H7 (cell line): ENCODE measurements around the gene PBXIP1. TPM values are rescaled to one million over a fixed set of nuclear protein-coding genes. Genes with fewer than 3 reads are reported as not detected.

ENCODE experiments used
- DNase-seq: peaks from one replicate; pipeline ENCODE4 v3.0.0; 2012
- H3K27me3 ChIP-seq: 2 replicates; pipeline ENCODE4 v1.6.0; 2011; ENCODE audit warnings: mild to moderate bottlenecking, low read length; ENCODE audit not compliant: control insufficient read depth, insufficient read depth
- H3K36me3 ChIP-seq: replicated peaks from 2 replicates; pipeline ENCODE4 v1.5.1; 2011; ENCODE audit warnings: low read length; ENCODE audit not compliant: control insufficient read depth, insufficient read depth
- H3K4me3 ChIP-seq: 2 replicates; pipeline ENCODE4 v1.5.1; 2011; ENCODE audit warnings: low read depth, mild to moderate bottlenecking, control low read depth, low read length, moderate library complexity; ENCODE audit not compliant: insufficient read depth
- total RNA-seq: library from RNA; depleted of rRNA; stranded (reverse); fragments of >200 nt; shearing (Covaris generic); gene quantifications from 2 replicates; pipeline ENCODE4 v1.2.3, GENCODE V29; 2014

PBXIP1 gene
- total RNA-seq, 1 experiment from 2014 or later, result 43.6 TPM

GRCh38 chr1:154959426-154959780, 3.5 kb upstream of the PBXIP1 start:
- Histone ChIP-seq H3K27me3 (no peaks in the 10 kb centered on the region), H3K36me3 (peaks cover 14% of the 10 kb centered on the region), H3K4me3 (no peak overlapping the region)
- no peak for DNase-seq

DNA sequence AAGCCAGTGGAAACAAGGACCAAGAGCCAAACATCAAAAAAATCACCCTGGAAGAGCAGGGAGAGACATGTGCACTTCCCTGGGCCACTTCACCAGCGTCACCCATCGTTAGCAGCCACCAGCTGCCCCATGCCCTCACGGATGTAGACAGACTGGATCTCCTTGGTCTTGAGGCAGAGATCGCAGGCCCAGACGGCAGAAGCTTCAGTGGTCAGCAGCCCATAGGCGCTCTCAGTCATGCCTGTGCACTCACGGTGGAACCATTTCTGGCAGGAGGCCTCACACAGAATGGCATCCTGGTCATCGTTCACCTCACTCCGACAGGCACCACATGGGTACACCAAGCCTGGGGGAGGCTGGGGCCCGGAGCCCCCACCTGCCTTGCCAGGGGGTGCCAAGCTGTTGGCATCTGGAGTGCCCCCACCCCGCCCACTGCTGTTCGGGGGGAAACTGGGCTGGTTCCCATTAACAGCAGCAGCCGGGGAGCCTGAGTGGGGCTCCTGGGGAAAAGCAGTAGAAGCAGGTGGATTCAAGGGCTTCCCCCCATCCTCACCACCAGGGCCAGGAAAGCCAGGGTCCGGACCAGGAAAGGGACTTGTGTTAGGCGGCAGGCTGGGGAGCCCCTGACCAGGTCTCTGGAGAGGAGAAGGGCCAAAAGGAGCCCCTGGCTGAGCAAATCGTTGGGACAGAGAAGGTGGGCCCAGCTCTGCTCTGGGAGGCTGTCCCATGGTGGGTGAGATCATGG, 3.0 kb upstream of the PBXIP1 start:
- no peak for DNase-seq
- no peaks in the 10 kb centered on the region for H3K27me3 ChIP-seq
- H3K36me3 ChIP-seq, result peaks cover 12% of the 10 kb centered on the region
- no peak overlapping the region for H3K4me3 ChIP-seq

- no peaks in the 10 kb centered on the region for H3K27me3 ChIP-seq
Measured at GRCh38 chr1:154958036-154958435, 2.1 kb upstream of the PBXIP1 start.

GRCh38 chr1:154957091-154957657, 1.3 kb upstream of the PBXIP1 start:
- Histone ChIP-seq H3K4me3 (no peak overlapping the region), H3K36me3 (peaks cover 6% of the 10 kb centered on the region), H3K27me3 (no peaks in the 10 kb centered on the region)
- no peak for DNase-seq

More at GRCh38 chr1:154958036-154958435, 2.1 kb upstream of the PBXIP1 start:
- H3K36me3 ChIP-seq, result peaks cover 6% of the 10 kb centered on the region
- no peak for DNase-seq
- no peak overlapping the region for H3K4me3 ChIP-seq

- H3K4me3 ChIP-seq, result peak overlapping the region; percentile 58
- no peaks in the 10 kb centered on the region for H3K27me3 ChIP-seq
- peak; percentile 71 for DNase-seq
Measured at GRCh38 chr1:154956544-154956941, 644 bp upstream of the PBXIP1 start.

GRCh38 chr1:154955039-154955717, 721 bp downstream of the PBXIP1 start:
- Histone ChIP-seq H3K27me3 (no peaks in the 10 kb centered on the region), H3K36me3 (peaks cover 6% of the 10 kb centered on the region), H3K4me3 (peak overlapping the region; percentile 58)
- DNase-seq, result peak; percentile 73

More at GRCh38 chr1:154956544-154956941, 644 bp upstream of the PBXIP1 start:
- H3K36me3 ChIP-seq, result peaks cover 6% of the 10 kb centered on the region

GRCh38 chr1:154954541-154954940, 1.4 kb downstream of the PBXIP1 start:
- Histone ChIP-seq H3K36me3 (peaks cover 4% of the 10 kb centered on the region), H3K4me3 (no peak overlapping the region), H3K27me3 (no peaks in the 10 kb centered on the region)
- no peak for DNase-seq

DNA sequence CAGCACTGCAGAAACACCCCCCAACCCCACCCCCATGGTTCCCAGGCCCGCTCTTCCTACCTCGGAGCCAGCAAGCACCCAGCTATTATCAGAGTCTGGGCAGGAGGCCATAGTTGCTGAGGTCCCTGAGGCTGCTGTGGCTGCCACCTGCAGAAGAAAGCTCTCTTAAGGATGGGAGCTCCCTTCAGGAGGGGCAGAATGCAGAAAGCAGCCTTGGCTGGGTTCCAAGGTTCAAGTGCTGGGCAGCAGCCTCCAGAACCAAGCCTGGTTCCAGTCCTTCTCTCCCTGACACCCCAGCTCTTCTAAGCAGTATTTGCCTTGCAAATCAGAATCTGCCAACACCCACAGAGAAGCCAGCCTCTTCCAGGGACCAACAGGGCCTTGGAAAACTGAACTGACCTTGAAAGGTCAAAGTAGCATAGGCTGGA, 2.3 kb downstream of the PBXIP1 start:
- H3K4me3 ChIP-seq, result no peak overlapping the region
- DNase-seq, result no peak
- H3K36me3 ChIP-seq, result peaks cover under 1% of the 10 kb centered on the region; the same call in 1 of the 2 replicates
- H3K27me3 ChIP-seq, result no peaks in the 10 kb centered on the region

DNA sequence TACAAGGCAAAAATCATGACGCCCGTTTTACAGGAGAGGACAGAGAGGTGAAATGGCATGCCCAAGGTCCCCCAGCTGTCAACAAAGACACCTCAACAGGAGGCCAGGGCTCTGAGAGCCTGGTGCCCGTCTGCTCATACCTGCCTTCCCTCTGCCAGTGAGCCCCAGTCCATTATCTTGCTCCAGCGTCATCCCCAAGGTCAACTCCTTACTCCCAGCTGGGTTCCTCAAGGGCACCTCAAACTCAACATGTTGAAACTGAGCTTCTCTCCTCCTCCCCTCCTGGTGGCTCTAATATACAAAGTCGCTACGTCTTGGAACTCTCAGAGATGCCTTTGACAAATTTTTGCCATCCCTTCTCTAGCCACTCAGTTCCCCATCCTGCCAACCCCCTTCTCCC, 3.2 kb downstream of the PBXIP1 start:
- H3K27me3 ChIP-seq, result no peaks in the 10 kb centered on the region
- no peak overlapping the region for H3K4me3 ChIP-seq
- no peaks in the 10 kb centered on the region; the same call in 1 of the 2 replicates for H3K36me3 ChIP-seq
- DNase-seq, result no peak

DNA sequence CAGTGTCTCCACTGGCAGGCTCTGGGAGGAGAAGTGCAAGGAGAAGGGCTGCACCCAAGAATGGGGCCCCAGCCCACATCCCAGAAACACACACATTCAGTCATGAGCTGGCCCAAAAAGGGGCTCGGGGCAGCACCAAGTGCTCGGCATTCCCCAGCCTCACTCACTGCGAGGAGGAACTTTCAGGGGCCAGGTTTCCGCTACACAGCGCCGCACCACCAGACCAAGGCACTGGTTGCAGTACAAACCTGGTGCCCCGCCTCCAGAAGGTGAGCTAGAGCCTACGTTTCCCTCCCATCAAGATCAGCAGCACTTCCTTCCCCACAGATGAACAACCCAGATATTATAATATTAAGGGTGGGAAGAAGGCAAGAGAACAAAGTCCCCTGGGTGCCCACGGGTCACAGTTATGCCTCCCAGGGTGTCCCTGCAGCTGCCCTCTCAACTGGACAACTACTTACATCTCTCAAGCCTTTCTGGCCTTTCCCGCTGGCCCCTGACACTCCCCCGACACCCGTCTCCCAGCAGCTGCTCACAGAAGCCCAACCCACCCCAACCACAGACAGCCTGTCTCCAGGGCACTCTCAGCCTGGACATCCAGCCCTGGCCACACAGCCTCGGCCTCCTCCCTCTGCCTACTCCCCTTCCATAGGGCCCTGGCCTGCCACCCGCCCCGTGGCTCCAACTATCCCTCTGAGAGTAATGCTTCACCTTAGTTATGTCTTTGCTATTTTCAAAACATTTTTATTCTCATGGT, 3.8 kb downstream of the PBXIP1 start:
- H3K27me3 ChIP-seq, result no peaks in the 10 kb centered on the region
- H3K4me3 ChIP-seq, result no peak overlapping the region
- DNase-seq, result no peak
- H3K36me3 ChIP-seq, result no peaks in the 10 kb centered on the region; the same call in 1 of the 2 replicates

DNA sequence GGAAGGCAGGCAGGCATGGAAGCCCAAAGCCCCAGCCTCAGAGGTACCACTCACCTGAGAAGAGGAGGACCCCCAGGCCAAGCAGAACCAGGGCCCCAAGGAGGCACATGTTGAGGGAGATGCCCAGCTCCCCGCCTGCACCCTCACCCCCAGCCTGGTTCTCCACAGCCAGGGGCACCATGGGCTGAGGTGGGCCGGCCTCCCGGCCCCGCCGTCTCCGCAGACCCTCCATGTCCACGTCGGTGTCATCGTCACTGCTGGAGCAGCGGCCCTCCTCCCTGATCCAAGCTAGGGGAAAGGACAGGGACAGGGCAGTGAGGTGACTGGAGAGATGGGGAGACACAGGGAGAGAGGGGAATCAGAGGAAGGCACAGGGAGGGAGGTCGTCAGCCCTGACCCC, 7.8 kb downstream of the PBXIP1 start:
- H3K27me3 ChIP-seq, result no peaks in the 10 kb centered on the region
- no peak overlapping the region for H3K4me3 ChIP-seq
- no peak for DNase-seq
- no peaks in the 10 kb centered on the region; the same call in 1 of the 2 replicates for H3K36me3 ChIP-seq

- Histone ChIP-seq H3K36me3 (no peaks in the 10 kb centered on the region; the same call in 1 of the 2 replicates), H3K4me3 (no peak overlapping the region), H3K27me3 (no peaks in the 10 kb centered on the region)
- DNase-seq, result no peak
Measured at GRCh38 chr1:154945962-154946850, 9.7 kb downstream of the PBXIP1 start.

GRCh38 chr1:154945160-154945961, 10.5 kb downstream of the PBXIP1 start:
- H3K4me3 ChIP-seq, result no peak overlapping the region
- no peak for DNase-seq
- H3K36me3 ChIP-seq, result no peaks in the 10 kb centered on the region; the same call in 1 of the 2 replicates
- no peaks in the 10 kb centered on the region for H3K27me3 ChIP-seq
